ENCODE data around the gene USP9Y. TPM values are rescaled to one million over a fixed set of nuclear protein-coding genes. Genes with fewer than 3 reads are reported as not detected.

USP9Y gene, protein sequence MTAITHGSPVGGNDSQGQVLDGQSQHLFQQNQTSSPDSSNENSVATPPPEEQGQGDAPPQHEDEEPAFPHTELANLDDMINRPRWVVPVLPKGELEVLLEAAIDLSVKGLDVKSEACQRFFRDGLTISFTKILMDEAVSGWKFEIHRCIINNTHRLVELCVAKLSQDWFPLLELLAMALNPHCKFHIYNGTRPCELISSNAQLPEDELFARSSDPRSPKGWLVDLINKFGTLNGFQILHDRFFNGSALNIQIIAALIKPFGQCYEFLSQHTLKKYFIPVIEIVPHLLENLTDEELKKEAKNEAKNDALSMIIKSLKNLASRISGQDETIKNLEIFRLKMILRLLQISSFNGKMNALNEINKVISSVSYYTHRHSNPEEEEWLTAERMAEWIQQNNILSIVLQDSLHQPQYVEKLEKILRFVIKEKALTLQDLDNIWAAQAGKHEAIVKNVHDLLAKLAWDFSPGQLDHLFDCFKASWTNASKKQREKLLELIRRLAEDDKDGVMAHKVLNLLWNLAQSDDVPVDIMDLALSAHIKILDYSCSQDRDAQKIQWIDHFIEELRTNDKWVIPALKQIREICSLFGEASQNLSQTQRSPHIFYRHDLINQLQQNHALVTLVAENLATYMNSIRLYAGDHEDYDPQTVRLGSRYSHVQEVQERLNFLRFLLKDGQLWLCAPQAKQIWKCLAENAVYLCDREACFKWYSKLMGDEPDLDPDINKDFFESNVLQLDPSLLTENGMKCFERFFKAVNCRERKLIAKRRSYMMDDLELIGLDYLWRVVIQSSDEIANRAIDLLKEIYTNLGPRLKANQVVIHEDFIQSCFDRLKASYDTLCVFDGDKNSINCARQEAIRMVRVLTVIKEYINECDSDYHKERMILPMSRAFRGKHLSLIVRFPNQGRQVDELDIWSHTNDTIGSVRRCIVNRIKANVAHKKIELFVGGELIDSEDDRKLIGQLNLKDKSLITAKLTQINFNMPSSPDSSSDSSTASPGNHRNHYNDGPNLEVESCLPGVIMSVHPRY (N-terminal part only)
- total RNA-seq (2014; rRNA removed; shearing (Covaris generic)) (16.7 and 19.9 TPM in 2 replicates), polyA plus RNA-seq (2016; fragmentation: Nextera tagmentation; extraction: Ambion mirVana) (4.6 and 4.9 TPM in 2 replicates)

- no peaks in the 10 kb centered on the region for H3K9me3 ChIP-seq (ENCODE audit: low read depth)
- peak within 1 kb of the TSS; percentile 2 for H3K4me2 ChIP-seq (ENCODE audit: unreplicated experiment)
- no peaks in the 10 kb centered on the region for H3K9me2 ChIP-seq (ENCODE audit: insufficient read depth)
- in situ Hi-C loops (cut with MboI) = no loop called here
- H3K27me3 ChIP-seq (replicated peaks; ENCODE audit: insufficient read depth) = no peaks in the 10 kb centered on the region
- H3K4me3 ChIP-seq = no peak within 1 kb of the TSS
- no peak within 1 kb of the TSS for H2AFZ ChIP-seq
- no peaks in the 10 kb centered on the region for H3K36me3 ChIP-seq (ENCODE audit: low read depth)
- peaks cover 19% of the 10 kb centered on the region for H3F3A ChIP-seq (ENCODE audit: insufficient read depth)
- peak within 1 kb of the TSS; percentile 52 for H3K27ac ChIP-seq
- H4K20me1 ChIP-seq (ENCODE audit: insufficient read depth) = no peaks in the 10 kb centered on the region
- H3K4me1 ChIP-seq (ENCODE audit: insufficient read depth) = peaks cover 14% of the 10 kb centered on the region
- H3K79me2 ChIP-seq (ENCODE audit: insufficient read depth) = peaks cover 33% of the 10 kb centered on the region
- TF ChIP-seq EZH2 (IDR thresholded peaks at IDR 0.05; ENCODE audit: insufficient read depth, poor library complexity, severe bottlenecking) = no peak
- TF ChIP-seq EZH2phosphoT487 (IDR thresholded peaks at IDR 0.05; ENCODE audit: insufficient read depth, low read depth) = no peak
- no peak within 1 kb of the TSS for H3K9ac ChIP-seq
- 43 to 67% methylated on average over 1 of the region's 1 CpG for WGBS, 2 experiments (ENCODE audit: low coverage in 1 of 2, low lambda C conversion rate in 2 of 2, missing lambda C conversion rate in 2 of 2)
- peak; percentile 47 for DNase-seq
Measured at GRCh38 chrY:12701181-12701695, at the start of gene USP9Y. USP9Y (plus strand) TSS chrY:12701231; CDS start chrY:12709448, 8,217 bp downstream.

GRCh38 chrY:12651621-12652036 is 49.4 kb upstream of the USP9Y start:
- TF ChIP-seq EZH2phosphoT487 (IDR thresholded peaks at IDR 0.05; ENCODE audit: insufficient read depth, low read depth) (no peak), EZH2 (IDR thresholded peaks at IDR 0.05; ENCODE audit: insufficient read depth, poor library complexity, severe bottlenecking) (no peak)
- peaks cover 13% of the 10 kb centered on the region; the same call in 1 of the 2 replicates for H3F3A ChIP-seq (ENCODE audit: insufficient read depth)
- H3K36me3 ChIP-seq (ENCODE audit: low read depth) = no peaks in the 10 kb centered on the region
- 0% methylated on average over 3 to 4 of the region's 4 CpGs for WGBS, 2 experiments (ENCODE audit: low coverage in 1 of 2, low lambda C conversion rate in 2 of 2, missing lambda C conversion rate in 2 of 2)
- no peaks in the 10 kb centered on the region for H4K20me1 ChIP-seq (ENCODE audit: insufficient read depth)
- peaks cover 27% of the 10 kb centered on the region for H3K4me1 ChIP-seq (ENCODE audit: insufficient read depth)
- no peaks in the 10 kb centered on the region for H3K9me2 ChIP-seq (ENCODE audit: insufficient read depth)
- peak overlapping the region; percentile 88 for H3K27ac ChIP-seq
- H3K27me3 ChIP-seq (replicated peaks; ENCODE audit: insufficient read depth) = no peaks in the 10 kb centered on the region
- peak overlapping the region; percentile 8 for H3K4me2 ChIP-seq (ENCODE audit: unreplicated experiment)
- in situ Hi-C loops (cut with MboI) = no loop called here
- H3K9me3 ChIP-seq (ENCODE audit: low read depth) = no peaks in the 10 kb centered on the region
- H3K9ac ChIP-seq = peak overlapping the region; percentile 38; the same call in 1 of the 2 replicates
- H3K79me2 ChIP-seq (ENCODE audit: insufficient read depth) = no peaks in the 10 kb centered on the region
- H3K4me3 ChIP-seq = no peak overlapping the region
- H2AFZ ChIP-seq = no peak overlapping the region
- peak; percentile 83 for DNase-seq

DNA sequence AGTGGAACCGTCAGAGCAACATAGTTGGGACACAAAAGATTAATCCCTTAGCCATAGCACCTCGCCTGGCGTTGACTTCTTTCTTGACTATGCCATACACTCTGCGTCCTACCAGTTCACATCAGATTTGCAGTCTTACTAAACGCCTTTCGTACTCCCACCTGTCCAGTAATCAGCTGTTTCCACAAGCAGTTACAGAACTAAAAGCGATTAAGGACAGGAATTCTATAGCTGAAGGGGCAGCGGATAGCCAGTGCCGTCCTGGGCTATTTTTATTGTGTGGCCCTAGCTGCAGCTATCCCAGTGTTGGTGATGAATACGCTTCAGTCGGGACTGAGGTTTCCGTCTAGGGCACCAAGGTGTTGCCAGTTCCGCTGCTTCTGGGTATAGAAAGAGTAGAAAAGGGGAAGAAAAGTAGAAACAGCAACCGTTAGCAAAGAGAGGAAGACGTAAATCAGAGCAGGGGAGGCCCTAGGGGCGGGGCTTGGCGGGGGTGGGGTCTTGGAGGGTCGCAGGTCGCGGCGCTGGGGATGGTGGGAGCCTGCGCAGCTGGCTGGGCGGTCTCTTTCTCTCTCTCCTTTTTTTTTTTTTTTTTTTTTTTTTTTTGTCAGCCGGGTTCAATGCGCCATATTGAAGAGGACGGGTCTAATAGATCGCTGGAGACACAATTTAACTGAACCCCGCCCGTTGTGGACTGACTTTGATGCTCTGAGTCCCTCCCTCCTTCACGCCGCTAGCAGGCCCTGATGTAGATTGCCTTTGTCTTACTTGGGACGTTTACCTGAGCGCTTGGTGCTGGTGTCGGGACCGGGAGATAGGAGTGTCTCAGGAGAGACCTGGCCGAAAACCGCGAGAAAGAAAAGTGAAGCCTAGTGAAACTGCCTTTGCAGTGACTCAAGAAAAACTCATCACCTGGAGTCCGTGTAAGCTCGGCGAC is 39.0 kb upstream of the USP9Y start:
- DNase-seq = peak; percentile 74
- Histone ChIP-seq H2AFZ (peak overlapping the region; percentile 95), H3K79me2 (ENCODE audit: insufficient read depth) (peaks cover 46% of the 10 kb centered on the region), H3F3A (ENCODE audit: insufficient read depth) (0 out of 2 replicates have a peak, but pooled peaks cover 11% of the 10 kb centered on the region), H3K36me3 (ENCODE audit: low read depth) (peaks cover 7% of the 10 kb centered on the region; the same call in 1 of the 2 replicates), H3K4me3 (peak overlapping the region; percentile 93), H3K9ac (peak overlapping the region; percentile 91), H3K27me3 (replicated peaks; ENCODE audit: insufficient read depth) (no peaks in the 10 kb centered on the region), H3K9me2 (ENCODE audit: insufficient read depth) (no peaks in the 10 kb centered on the region), H3K27ac (peak overlapping the region; percentile 80), H4K20me1 (ENCODE audit: insufficient read depth) (no peaks in the 10 kb centered on the region), H3K4me1 (ENCODE audit: insufficient read depth) (no peaks in the 10 kb centered on the region; the same call in 1 of the 2 replicates), H3K4me2 (ENCODE audit: unreplicated experiment) (peak overlapping the region; percentile 94), H3K9me3 (ENCODE audit: low read depth) (no peaks in the 10 kb centered on the region)
- in situ Hi-C loops (cut with MboI) = no loop called here
- TF ChIP-seq EZH2phosphoT487 (IDR thresholded peaks at IDR 0.05; ENCODE audit: insufficient read depth, low read depth) = no peak
- no peak for TF ChIP-seq EZH2 (IDR thresholded peaks at IDR 0.05; ENCODE audit: insufficient read depth, poor library complexity, severe bottlenecking)
- 1% methylated on average over 23 to 41 of the region's 41 CpGs for WGBS, 2 experiments (ENCODE audit: low coverage in 1 of 2, low lambda C conversion rate in 2 of 2, missing lambda C conversion rate in 2 of 2)
